ENCODE results near the gene MIEN1. TPM values are rescaled to one million over a fixed set of nuclear protein-coding genes. Genes with fewer than 3 reads are reported as not detected.
A peak's percentile ranks its signal among the peaks of the same experiment; 100 is the strongest.

Gene MIEN1, protein sequence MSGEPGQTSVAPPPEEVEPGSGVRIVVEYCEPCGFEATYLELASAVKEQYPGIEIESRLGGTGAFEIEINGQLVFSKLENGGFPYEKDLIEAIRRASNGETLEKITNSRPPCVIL
- total RNA-seq (ENCODE audit: low replicate concordance) = 39.8 and 67.2 TPM in 2 replicates
- long read RNA-seq, transcript MIEN1-201 (4 exons, 1,006 nt) = major isoform, 11 of 11 reads
- long read RNA-seq, partial matches to known transcripts = 0 of 11 reads
- long read RNA-seq, other reads (novel, unspliced or antisense) = 0 of 11 reads

DNA sequence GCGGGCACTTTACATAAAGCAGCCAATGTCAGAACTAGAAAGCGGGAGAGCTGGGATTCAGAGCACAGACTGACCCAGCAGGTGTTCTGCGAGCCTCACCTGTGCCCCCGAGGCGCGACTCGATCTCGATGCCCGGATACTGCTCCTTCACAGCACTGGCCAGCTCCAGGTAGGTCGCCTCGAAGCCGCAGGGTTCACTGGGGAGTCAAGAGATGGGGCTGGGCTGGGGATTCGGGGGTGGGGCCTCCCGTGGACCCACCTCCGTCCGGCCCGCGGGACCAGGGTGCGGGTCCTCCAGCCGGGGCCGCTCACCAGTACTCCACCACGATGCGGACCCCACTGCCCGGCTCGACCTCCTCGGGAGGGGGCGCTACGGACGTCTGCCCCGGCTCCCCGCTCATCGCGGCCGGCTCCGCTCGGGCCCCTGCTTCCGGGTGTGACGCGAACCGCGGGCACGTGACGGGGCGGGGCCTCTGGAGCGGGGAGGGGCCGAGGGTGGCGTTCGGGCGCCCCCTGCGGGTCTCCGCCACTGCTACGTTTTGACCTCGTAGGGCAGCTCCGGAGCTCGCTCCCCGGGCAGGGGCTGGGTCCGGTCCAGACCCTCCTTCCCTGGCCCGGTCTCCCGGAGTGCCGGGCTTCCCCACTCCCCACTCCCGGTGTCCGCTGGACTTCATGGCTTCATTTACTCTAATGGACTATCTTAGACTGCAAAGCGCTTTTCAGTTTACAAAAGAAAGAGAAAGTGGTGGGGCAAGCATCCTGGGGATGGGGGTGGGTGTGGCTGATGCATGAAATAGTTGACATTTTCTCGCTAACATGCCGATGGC is at the start of gene MIEN1:
TSS of gene MIEN1 (minus strand) at position 438 of the 827 bp plus-strand sequence. CDS start at position 401, 37 bp downstream.
- TF ChIP-seq, protein P1, sequence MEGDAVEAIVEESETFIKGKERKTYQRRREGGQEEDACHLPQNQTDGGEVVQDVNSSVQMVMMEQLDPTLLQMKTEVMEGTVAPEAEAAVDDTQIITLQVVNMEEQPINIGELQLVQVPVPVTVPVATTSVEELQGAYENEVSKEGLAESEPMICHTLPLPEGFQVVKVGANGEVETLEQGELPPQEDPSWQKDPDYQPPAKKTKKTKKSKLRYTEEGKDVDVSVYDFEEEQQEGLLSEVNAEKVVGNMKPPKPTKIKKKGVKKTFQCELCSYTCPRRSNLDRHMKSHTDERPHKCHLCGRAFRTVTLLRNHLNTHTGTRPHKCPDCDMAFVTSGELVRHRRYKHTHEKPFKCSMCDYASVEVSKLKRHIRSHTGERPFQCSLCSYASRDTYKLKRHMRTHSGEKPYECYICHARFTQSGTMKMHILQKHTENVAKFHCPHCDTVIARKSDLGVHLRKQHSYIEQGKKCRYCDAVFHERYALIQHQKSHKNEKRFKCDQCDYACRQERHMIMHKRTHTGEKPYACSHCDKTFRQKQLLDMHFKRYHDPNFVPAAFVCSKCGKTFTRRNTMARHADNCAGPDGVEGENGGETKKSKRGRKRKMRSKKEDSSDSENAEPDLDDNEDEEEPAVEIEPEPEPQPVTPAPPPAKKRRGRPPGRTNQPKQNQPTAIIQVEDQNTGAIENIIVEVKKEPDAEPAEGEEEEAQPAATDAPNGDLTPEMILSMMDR (conservative IDR thresholded peaks at IDR 0.05) = peak; percentile 94
- H3K36me3 Mint-ChIP-seq = peaks cover 8% of the 10 kb centered on the region
- DNase-seq (ENCODE audit: extremely low spot score, unreplicated experiment) = peak; percentile 97
- no peaks in the 10 kb centered on the region for H3K4me1 Mint-ChIP-seq (ENCODE audit: unreplicated experiment)
- no peaks in the 10 kb centered on the region for H3K9me3 Mint-ChIP-seq
- no peaks in the 10 kb centered on the region for H3K27me3 Mint-ChIP-seq
- peak within 1 kb of the TSS; percentile 97 for H3K27ac Mint-ChIP-seq
- H3K4me3 Mint-ChIP-seq = peak within 1 kb of the TSS; percentile 90

DNA sequence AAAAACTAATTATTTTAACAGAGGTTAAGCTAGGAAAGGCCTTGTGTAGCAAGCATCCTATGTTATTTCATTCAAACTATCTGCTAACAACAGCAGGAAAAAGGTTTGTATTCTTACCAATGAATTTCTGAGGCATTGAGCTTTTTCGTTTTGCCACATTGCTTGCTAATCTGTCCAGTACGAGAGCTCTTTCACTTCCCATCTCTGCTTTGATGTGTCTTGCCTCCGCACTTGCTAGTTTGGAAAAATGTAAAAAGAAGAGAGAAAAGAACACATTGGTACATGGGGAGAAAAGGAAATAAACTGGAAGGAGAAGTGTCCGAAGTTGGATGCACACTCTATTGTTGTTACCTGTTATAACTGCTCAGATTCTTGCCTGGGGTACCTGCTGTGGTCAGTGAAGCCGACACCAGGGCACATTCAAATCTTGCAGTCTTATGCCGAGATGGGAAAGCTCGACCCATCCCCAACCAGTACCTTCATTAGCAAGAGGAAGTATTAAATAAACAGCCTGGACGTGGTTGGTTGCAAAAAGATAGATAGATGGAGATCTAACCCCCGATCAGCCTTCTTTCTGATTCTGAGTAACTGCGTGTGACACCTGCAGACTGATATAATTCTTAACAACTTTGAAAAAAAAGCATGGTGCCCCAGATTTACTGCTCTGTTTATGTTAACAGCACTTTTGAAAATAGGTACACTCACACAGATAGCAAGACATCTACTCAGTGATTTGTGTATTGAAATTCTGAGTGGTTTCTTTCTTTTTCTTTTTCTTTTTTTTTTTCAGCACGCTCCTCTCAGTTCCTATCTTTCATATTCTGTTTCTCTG is 47.4 kb upstream of the MIEN1 start:
- TF ChIP-seq, protein P1 (conservative IDR thresholded peaks at IDR 0.05) = no peak
- H3K4me1 Mint-ChIP-seq (ENCODE audit: unreplicated experiment) = peaks cover 17% of the 10 kb centered on the region
- no peaks in the 10 kb centered on the region for H3K36me3 Mint-ChIP-seq
- peaks cover 6% of the 10 kb centered on the region for H3K27me3 Mint-ChIP-seq
- peaks cover 4% of the 10 kb centered on the region for H3K9me3 Mint-ChIP-seq
- H3K27ac Mint-ChIP-seq = no peak overlapping the region
- DNase-seq (ENCODE audit: extremely low spot score, unreplicated experiment) = no peak
- H3K4me3 Mint-ChIP-seq = no peak overlapping the region

DNA sequence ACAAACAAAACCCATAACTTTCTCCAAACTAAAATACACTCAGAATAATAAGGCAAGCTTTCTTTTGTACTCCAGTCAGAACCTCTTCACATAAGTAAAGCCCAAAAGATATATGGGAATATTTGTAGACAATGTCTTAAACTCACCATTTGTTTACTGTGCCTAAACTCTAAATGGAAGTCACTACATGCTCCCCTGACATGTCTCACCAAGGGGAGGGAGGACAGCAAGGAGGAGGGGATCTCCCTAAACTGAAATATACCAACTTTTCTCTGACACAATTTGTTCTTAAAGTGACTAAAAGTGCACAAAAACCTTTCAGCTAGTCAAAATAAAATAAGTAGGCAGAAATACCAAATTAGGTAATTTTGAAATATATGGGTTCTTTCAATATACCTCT is 45.9 kb upstream of the MIEN1 start:
- no peak for DNase-seq (ENCODE audit: extremely low spot score, unreplicated experiment)
- peaks cover 11% of the 10 kb centered on the region for H3K27me3 Mint-ChIP-seq

DNA sequence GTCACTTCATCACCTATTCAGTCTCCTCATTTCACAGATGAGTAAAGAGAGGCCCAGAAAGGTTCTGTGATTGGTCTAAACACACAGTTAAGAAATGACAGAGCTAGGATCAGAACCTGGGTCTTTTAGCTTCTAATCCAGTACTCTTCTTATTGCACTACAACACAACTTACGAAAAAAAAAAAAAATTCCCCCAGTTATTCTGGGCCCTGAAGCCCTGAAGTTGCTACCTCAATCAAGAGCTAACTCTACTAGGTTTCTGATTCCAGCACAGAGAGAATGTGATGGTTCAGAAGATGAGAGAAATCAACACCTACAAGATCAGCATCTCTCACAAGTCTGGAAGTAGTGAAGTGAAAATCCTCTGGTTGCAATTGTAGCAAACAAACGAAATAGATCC is 44.7 kb upstream of the MIEN1 start:
- DNase-seq (ENCODE audit: extremely low spot score, unreplicated experiment) = no peak
- peaks cover 11% of the 10 kb centered on the region for H3K27me3 Mint-ChIP-seq
- H3K36me3 Mint-ChIP-seq = no peaks in the 10 kb centered on the region
- no peak overlapping the region for H3K4me3 Mint-ChIP-seq
- H3K9me3 Mint-ChIP-seq = no peaks in the 10 kb centered on the region
- TF ChIP-seq, protein P1 (conservative IDR thresholded peaks at IDR 0.05) = no peak
- H3K27ac Mint-ChIP-seq = no peak overlapping the region
- H3K4me1 Mint-ChIP-seq (ENCODE audit: unreplicated experiment) = peaks cover 3% of the 10 kb centered on the region

More for the DNA sequence above, 45.9 kb upstream of the MIEN1 start:
- Mint-ChIP-seq H3K36me3 (no peaks in the 10 kb centered on the region), H3K4me1 (ENCODE audit: unreplicated experiment) (peaks cover 5% of the 10 kb centered on the region), H3K9me3 (no peaks in the 10 kb centered on the region), H3K27ac (no peak overlapping the region), H3K4me3 (no peak overlapping the region)
- TF ChIP-seq, protein P1 (conservative IDR thresholded peaks at IDR 0.05) = no peak

DNA sequence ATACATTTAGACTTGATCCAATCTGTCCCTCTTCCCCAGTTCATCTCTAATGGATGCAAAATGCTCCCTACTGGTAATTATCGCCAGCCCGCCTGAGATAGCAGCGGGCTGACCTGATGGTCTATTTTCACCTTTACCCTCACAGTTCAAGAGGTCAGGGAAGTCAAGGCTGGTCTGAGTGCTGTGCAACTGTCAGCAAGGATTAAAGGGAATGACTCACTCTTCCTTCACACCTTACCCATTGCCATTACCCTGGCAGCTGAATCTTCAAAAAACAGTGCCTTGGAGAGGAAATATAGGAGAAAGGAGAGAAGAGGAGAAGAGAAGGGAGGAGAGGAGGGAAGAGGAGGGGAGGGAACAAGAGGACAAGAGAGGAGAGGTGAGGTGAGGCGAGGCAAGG is 43.7 kb upstream of the MIEN1 start:
- peaks cover 11% of the 10 kb centered on the region for H3K27me3 Mint-ChIP-seq

More for the DNA sequence above, 43.7 kb upstream of the MIEN1 start:
- peaks cover 5% of the 10 kb centered on the region for H3K4me1 Mint-ChIP-seq (ENCODE audit: unreplicated experiment)
- H3K36me3 Mint-ChIP-seq = no peaks in the 10 kb centered on the region
- H3K9me3 Mint-ChIP-seq = no peaks in the 10 kb centered on the region
- no peak for DNase-seq (ENCODE audit: extremely low spot score, unreplicated experiment)
- TF ChIP-seq, protein P1 (conservative IDR thresholded peaks at IDR 0.05) = no peak
- H3K4me3 Mint-ChIP-seq = no peak overlapping the region
- H3K27ac Mint-ChIP-seq = no peak overlapping the region
